ENCODE results near the gene RBM48.

Gene RBM48

GRCh38 chr7:92560602-92561001 is 32.0 kb downstream of the RBM48 start:
- peaks cover 31% of the 10 kb centered on the region for H3K36me3 Mint-ChIP-seq
- no peaks in the 10 kb centered on the region for H3K27me3 Mint-ChIP-seq
- no peak overlapping the region for H3K4me3 Mint-ChIP-seq
- CTCF ChIA-PET: no interaction called here
- no peaks in the 10 kb centered on the region for H3K4me1 Mint-ChIP-seq
- no peaks in the 10 kb centered on the region for H3K9me3 Mint-ChIP-seq
- DNase-seq: no peak
- no peak overlapping the region for H3K27ac Mint-ChIP-seq

GRCh38 chr7:92563345-92563744 is 34.8 kb downstream of the RBM48 start:
- H3K36me3 Mint-ChIP-seq: peaks cover 37% of the 10 kb centered on the region
- no peaks in the 10 kb centered on the region for H3K9me3 Mint-ChIP-seq
- no peak for DNase-seq
- no peaks in the 10 kb centered on the region for H3K27me3 Mint-ChIP-seq
- no peaks in the 10 kb centered on the region for H3K4me1 Mint-ChIP-seq
- no peak overlapping the region for H3K4me3 Mint-ChIP-seq
- CTCF ChIA-PET: no interaction called here
- H3K27ac Mint-ChIP-seq: peak overlapping the region; percentile 1

- DNase-seq: no peak
- Mint-ChIP-seq H3K4me1 (no peaks in the 10 kb centered on the region), H3K9me3 (no peaks in the 10 kb centered on the region), H3K27ac (no peak overlapping the region), H3K4me3 (no peak overlapping the region), H3K36me3 (peaks cover 35% of the 10 kb centered on the region), H3K27me3 (no peaks in the 10 kb centered on the region)
- CTCF ChIA-PET: no interaction called here
Observed at GRCh38 chr7:92567460-92567859, 38.9 kb downstream of the RBM48 start.

GRCh38 chr7:92569137-92569536 is 40.5 kb downstream of the RBM48 start:
- no peaks in the 10 kb centered on the region for H3K27me3 Mint-ChIP-seq
- H3K9me3 Mint-ChIP-seq: no peaks in the 10 kb centered on the region
- peaks cover 28% of the 10 kb centered on the region for H3K36me3 Mint-ChIP-seq
- no peak overlapping the region for H3K27ac Mint-ChIP-seq
- CTCF ChIA-PET: no interaction called here
- no peak overlapping the region for H3K4me3 Mint-ChIP-seq
- peaks cover 2% of the 10 kb centered on the region for H3K4me1 Mint-ChIP-seq
- DNase-seq: no peak

GRCh38 chr7:92576296-92576695 is 47.7 kb downstream of the RBM48 start:
- no peaks in the 10 kb centered on the region for H3K27me3 Mint-ChIP-seq
- H3K9me3 Mint-ChIP-seq: no peaks in the 10 kb centered on the region
- no peak overlapping the region for H3K27ac Mint-ChIP-seq
- CTCF ChIA-PET: no interaction called here
- H3K36me3 Mint-ChIP-seq: peaks cover 50% of the 10 kb centered on the region
- peaks cover 5% of the 10 kb centered on the region for H3K4me1 Mint-ChIP-seq
- DNase-seq: no peak
- no peak overlapping the region for H3K4me3 Mint-ChIP-seq

GRCh38 chr7:92582948-92583347 is 54.4 kb downstream of the RBM48 start:
- CTCF ChIA-PET: interaction anchor here (1.6 kb wide), 1 partner anchor 12 kb away, joined by 3 read pairs; no protein-coding TSS in a partner anchor
- Mint-ChIP-seq H3K9me3 (peaks cover 9% of the 10 kb centered on the region), H3K4me3 (no peak overlapping the region), H3K36me3 (peaks cover 47% of the 10 kb centered on the region), H3K27me3 (no peaks in the 10 kb centered on the region), H3K4me1 (peaks cover 33% of the 10 kb centered on the region), H3K27ac (no peak overlapping the region)
- DNase-seq: no peak

- CTCF ChIA-PET: no interaction called here
- DNase-seq: no peak
- H3K4me1 Mint-ChIP-seq: peaks cover 50% of the 10 kb centered on the region
- H3K27me3 Mint-ChIP-seq: peaks cover 5% of the 10 kb centered on the region
- H3K27ac Mint-ChIP-seq: peak overlapping the region; percentile 35
- H3K4me3 Mint-ChIP-seq: no peak overlapping the region
- H3K9me3 Mint-ChIP-seq: peaks cover 9% of the 10 kb centered on the region
- peaks cover 42% of the 10 kb centered on the region for H3K36me3 Mint-ChIP-seq
Observed at GRCh38 chr7:92584953-92585352, 56.4 kb downstream of the RBM48 start.

GRCh38 chr7:92586403-92586802 is 57.8 kb downstream of the RBM48 start:
- peaks cover 34% of the 10 kb centered on the region for H3K36me3 Mint-ChIP-seq
- CTCF ChIA-PET: interaction anchor here (1.2 to 2.1 kb wide), 2 partner anchors 12 to 24 kb away, joined by 3 to 6 read pairs; no protein-coding TSS in a partner anchor
- peaks cover 9% of the 10 kb centered on the region for H3K9me3 Mint-ChIP-seq
- no peak overlapping the region for H3K27ac Mint-ChIP-seq
- DNase-seq: no peak
- H3K27me3 Mint-ChIP-seq: peaks cover 11% of the 10 kb centered on the region
- H3K4me3 Mint-ChIP-seq: no peak overlapping the region
- H3K4me1 Mint-ChIP-seq: peaks cover 54% of the 10 kb centered on the region

- Mint-ChIP-seq H3K9me3 (peaks cover 9% of the 10 kb centered on the region), H3K4me3 (no peak overlapping the region), H3K27me3 (peaks cover 16% of the 10 kb centered on the region), H3K36me3 (peaks cover 34% of the 10 kb centered on the region), H3K4me1 (peaks cover 54% of the 10 kb centered on the region), H3K27ac (no peak overlapping the region)
- CTCF ChIA-PET: interaction anchor here (2.1 kb wide), 1 partner anchor 12 kb away, joined by 6 read pairs; no protein-coding TSS in a partner anchor
- DNase-seq: no peak
Observed at GRCh38 chr7:92586841-92587240, 58.2 kb downstream of the RBM48 start.

Measured in activated naive CD4-positive, alpha-beta T cell treated with anti-CD3 and anti-CD28 coated beads, Interleukin-2, amount 10 ng/mL, durations not matched to agents 7 days and 5 days (primary cell).